HG02588 (cell line): ENCODE results near the gene COG5.
"Not testable (repeated sequence)": the region's sequence is repeated elsewhere in the genome, so short reads cannot be mapped to it uniquely, and the experiment has no call there.

Source experiments
- ATAC-seq: cut with Tn5 transposase; IDR thresholded peaks from one replicate; pipeline ENCODE4 v1.9.1; 2021; ENCODE audit warnings: mild to moderate bottlenecking, moderate library complexity; ENCODE audit not compliant: unreplicated experiment

COG5 gene

DNA sequence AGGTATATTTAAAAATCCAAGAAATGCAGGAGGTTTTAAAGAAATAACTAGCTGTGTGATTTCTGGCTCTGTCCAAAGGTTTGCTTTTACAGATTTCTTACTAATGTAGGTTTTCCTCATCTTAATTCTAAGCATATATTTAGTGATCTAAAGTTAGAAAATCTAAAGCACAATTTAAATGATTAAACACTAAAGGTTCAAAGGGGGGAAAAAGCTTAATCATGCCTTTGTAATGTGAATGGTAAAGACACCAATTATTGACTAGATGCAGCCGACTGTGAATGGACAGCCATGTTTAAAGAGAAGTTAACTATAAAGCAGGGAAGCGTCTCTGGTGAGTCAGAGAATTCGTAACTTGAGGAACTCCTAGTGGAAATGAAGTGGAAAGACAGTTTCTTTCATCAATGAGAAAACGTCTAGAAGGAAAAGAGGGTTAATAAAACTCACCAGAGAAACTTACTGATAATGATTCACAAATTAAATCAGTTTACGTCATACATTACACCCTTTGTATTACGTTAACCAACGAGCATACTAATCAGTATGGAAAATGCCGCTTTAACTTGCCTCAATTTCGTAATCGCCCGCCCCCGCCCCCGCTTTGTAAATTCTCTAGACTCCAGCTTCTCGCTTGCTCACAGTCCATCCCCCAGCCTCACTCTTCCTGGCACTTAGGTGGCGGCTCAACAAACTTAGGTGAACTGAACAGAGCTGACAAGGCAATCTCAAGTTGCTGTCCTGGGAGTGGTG lies 396.1 kb downstream of the COG5 start:
- ATAC-seq = no peak

DNA sequence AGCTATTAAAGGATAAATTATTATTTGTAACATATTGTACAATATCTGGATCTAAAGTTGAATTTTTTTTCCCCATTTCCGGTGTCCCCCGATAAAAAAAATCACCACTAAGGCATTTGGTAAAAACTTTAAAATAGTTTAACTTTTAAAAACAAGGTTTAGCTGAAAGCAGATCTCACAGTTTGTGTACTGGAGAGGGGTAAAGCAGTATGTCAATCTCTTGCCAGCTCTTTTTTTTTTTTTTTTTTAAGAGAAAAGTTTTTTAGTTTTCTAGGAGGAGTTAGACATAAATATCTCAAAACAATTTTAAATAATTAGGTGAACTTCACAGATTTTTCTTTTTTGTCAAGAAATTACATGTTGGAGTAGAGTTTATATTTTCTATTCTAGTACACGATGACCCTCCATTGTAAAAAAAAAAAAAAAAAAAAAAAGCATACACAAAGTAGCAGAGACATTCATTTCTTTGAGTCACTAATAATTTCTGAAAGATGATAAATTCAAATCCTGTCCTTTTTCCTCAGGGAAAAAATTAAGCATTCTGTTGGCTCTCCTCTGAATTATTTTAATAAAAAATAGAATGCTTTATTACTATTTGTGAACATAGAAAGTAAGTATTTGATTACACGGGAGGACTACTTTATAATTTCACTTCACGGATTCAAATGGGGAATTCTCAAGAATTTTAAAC lies 396.8 kb downstream of the COG5 start:
- no peak for ATAC-seq

DNA sequence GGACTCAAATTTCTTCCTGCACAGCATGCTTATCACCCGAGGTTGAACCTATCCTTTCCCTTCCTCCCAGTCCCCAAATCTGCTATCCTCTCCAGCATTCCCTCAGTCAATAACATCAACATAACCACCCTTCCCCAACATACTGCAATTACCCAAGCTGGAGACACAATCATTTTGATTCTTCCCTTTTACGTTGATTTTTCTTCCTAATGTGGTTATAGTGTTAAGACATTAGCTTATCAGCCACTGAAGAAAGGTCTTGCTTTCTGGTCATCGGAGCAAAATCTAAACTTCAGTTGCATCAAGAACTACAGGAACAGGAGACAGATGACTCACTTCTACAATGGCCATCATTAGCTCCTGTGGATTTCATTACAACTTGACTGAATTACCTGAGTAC lies 398.4 kb downstream of the COG5 start:
- ATAC-seq = no peak

DNA sequence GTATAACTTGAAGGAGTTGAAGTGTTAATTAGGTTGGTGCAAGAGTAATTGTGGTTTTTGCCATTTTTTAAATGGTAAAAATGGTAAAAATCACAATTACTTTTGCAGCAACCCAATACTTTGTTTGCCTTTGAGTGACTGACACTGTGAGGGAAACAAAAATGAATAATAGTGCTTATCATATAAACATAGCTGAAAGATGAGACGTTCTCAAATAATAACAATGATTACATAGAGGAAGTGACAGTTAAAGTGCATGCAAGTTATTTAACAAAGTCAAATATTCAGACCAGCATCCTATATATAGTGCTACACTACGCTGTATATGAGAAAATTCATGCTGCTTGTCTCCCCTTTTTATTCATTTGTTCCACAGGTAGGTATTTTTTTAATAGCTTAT lies 399.6 kb downstream of the COG5 start:
- ATAC-seq = no peak

DNA sequence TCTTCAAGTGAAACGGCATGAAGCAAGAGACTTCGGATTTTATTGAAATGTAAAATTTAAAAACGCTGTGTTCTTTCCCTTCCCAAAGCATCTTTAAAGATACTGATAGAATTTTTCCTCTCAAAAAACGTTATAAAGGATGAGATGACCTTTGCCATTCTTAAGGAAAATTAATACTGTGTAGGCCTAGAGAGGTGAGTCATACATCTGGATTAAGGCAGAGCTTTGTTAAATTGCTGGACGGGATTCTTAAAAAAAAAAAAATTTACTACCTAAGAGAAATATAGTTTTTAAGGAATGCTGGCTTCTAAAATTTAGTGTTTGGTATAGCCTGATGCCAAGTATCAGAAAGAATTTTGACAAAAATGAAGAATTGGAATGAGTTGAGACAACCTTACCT lies 401.2 kb downstream of the COG5 start:
- no peak for ATAC-seq

DNA sequence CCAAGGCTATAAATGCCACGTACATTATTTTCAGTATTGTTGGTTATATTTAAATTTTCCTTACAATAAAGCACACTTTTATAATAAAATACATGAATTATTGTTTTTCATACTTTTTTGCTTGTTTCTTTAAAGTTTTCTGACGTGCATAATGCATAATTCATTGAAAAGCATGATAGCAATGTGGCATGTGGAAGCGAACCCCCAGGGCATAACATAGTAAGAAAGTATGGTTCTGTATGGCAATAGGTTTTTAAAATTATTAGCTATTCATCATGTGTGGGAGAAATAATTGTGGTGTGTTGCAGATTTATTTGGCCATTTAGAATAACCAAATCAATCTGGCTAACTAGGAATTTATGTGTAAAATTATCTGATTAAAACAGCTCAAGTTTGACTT lies 402.3 kb downstream of the COG5 start:
- no peak for ATAC-seq

DNA sequence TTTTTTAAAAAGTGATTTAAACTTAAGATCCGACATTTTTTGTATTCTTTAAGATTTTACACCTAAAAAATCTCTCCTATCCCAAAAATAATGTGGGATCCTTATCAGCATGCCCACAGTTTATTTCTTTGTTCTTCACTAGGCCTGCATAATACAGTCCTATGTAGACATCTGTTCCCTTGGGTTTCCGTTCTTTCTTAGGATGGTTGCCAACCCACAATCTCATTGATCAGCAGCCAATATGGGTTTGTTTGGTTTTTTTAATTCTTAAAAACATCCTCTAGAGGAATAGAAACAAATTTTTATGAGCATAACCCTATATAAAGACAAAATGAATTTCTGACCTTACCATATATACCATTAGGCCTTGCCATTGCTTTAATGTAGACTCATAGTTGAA lies 403.3 kb downstream of the COG5 start:
- ATAC-seq = no peak

DNA sequence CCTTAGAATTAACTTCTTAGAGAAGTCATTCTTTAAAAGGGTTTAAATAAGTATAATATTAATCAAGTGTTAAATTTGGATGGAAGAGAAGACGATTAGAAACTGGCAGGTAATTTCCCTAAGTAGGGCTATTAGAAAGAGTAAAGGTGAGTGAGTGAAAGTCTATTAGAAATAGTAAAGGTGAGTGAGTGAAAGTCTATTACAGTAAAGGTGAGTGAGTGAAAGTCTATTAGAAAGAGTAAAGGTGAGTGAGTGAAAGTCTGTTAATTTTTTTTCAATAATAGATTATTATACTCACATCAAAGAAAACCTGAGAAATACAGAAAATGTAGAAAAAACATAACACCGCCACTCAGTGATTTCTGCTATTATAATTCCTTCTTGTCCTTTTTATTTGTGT lies 405.7 kb downstream of the COG5 start:
- no peak for ATAC-seq

DNA sequence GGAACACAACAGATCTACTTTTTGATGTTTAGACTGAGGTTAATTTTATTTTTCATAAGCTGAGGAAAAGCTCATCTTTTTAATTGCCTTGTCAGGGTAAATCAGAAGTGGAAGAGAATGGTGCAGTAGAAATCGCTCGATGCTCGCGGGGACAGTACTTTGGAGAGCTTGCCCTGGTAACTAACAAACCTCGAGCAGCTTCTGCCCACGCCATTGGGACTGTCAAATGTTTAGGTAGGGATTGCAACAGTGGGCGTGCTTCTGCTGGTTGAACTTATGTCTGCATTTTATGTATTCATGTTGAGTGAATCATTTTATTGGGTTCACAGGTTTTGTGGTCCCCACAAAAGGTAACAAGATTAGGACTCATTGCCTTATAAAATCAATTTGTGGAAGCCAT lies 406.6 kb downstream of the COG5 start:
- ATAC-seq = no peak

DNA sequence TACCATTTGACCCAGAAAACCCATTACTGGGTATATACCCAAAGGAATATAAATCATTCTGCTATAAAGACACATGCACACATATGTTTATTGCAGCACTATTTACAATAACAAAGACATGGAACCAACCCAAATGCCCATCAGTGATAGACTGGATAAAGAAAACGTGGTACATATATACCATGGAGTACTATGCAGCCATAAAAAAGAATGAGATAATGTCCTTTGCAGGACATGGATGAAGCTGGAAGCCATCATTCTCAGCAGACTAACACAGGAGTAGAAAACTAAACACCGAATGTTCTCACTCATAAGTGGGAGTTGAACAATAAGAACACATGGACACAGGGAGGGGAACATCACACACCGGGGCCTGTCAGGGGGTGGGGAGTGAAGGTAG lies 408.0 kb downstream of the COG5 start:
- not testable (repeated sequence) for ATAC-seq

DNA sequence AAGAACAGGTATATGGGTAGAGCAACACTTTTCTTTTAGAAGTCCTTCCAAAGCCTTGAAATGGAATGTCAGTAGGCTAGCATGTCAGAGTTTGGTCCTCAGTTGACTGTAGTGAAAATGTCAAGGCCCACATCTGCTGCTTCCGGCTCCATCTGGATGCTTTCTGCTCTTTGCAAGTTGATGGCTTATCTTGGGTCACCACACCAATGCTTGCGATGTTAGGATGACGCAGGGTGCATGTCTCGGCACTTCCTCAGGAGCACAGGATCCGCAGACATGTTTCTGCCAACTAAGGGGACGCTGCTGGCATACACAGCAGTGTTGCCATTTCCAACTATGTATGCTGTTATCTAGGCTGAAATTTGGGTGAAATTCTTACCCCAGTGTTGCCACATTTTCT lies 408.9 kb downstream of the COG5 start:
- no peak for ATAC-seq

DNA sequence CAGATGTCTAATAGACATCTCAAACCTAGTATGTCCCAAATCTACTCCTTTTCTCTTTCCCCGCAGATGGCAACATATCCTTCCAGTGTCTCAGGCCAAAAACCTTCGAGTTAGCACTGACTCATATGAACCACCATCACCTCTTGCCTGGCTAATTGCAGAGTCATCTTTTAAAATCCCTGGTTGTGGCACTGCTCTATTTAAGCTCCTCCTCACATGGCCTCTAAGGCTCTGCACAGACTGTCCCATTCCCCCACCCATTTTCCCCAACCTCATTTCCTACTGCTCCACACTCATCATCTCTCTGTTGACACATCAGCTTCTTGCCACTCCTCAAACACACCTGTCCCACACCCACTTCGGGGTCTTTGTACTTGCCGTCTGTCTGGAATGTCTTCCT lies 411.7 kb downstream of the COG5 start:
- no peak for ATAC-seq
